Vagina (tissue), 2 donors: ENCODE measurements around the gene AGPAT2. TPM values are rescaled to one million over a fixed set of nuclear protein-coding genes. Genes with fewer than 3 reads are reported as not detected.
A peak's percentile ranks its signal among the peaks of the same experiment; 100 is the strongest.

Source experiments
- DNase-seq, 2 donors: peaks; one replicate each; pipeline ENCODE4 v3.0.0-alpha.2; 2017; ENCODE audit errors: extremely low spot score in 2 of 2
- H3K27ac ChIP-seq: fragments of 200-600 bp; sonication (generic); one replicate; pipeline ENCODE4 v1.5.1; 2019
- H3K27me3 ChIP-seq: fragments of 200-600 bp; sonication (generic); one replicate; pipeline ENCODE4 v1.5.1; 2019
- H3K36me3 ChIP-seq, 2 donors: fragments of 200-600 bp; sonication (generic); one replicate each; pipeline ENCODE4 v1.5.1; 2017 to 2019
- H3K4me1 ChIP-seq: fragments of 200-600 bp; sonication (generic); one replicate; pipeline ENCODE4 v1.5.1; 2019
- H3K4me3 ChIP-seq, 2 donors: fragments of 200-600 bp; sonication (generic); 1 replicate in 1 of 2; 2 replicates in 1 of 2; pipeline ENCODE4 v1.5.1; 2016 to 2019
- H3K9me3 ChIP-seq: fragments of 200-600 bp; sonication (generic); one replicate; pipeline ENCODE4 v1.5.1; 2019
- POLR2A ChIP-seq, 2 donors: fragments of 450-650 bp; IDR thresholded peaks; one replicate each; pipeline ENCODE4 v1.6.1; 2017; ENCODE audit warnings: antibody characterized with exemption in 2 of 2, mild to moderate bottlenecking in 2 of 2, moderate library complexity in 2 of 2
- POLR2AphosphoS5 ChIP-seq, 2 donors: sonication (generic); formaldehyde crosslinking; IDR thresholded peaks; one replicate each; pipeline ENCODE4 v1.9.0; 2017; ENCODE audit warnings: antibody characterized with exemption in 2 of 2, mild to moderate bottlenecking in 2 of 2, low read depth in 1 of 2; ENCODE audit not compliant: insufficient read depth in 1 of 2
- intact Hi-C: fragments of 100-400 bp; cut with DNase I; formaldehyde crosslinking; loops from one replicate; pipeline ENCODE4 v1.15.1; 2023
- total RNA-seq: library from RNA; depleted of rRNA; stranded (reverse); fragments of >200 nt; gene quantifications from one replicate; pipeline ENCODE4 v1.2.3, GENCODE V29; 2016
- TF ChIP-seq, protein P1 (sequence below), 3 experiments: fragments of 450-650 bp in 2 of 3; fragments of 200-600 bp in 1 of 3; sonication (generic) in 1 of 3; IDR thresholded peaks; one replicate each; pipeline ENCODE4 v1.5.1; 2017 to 2019; ENCODE audit warnings: antibody characterized with exemption in 3 of 3, mild to moderate bottlenecking in 2 of 3, moderate library complexity in 2 of 3

AGPAT2 gene
- total RNA-seq, 1 donor from 2014 or later: 87.2 TPM

DNA sequence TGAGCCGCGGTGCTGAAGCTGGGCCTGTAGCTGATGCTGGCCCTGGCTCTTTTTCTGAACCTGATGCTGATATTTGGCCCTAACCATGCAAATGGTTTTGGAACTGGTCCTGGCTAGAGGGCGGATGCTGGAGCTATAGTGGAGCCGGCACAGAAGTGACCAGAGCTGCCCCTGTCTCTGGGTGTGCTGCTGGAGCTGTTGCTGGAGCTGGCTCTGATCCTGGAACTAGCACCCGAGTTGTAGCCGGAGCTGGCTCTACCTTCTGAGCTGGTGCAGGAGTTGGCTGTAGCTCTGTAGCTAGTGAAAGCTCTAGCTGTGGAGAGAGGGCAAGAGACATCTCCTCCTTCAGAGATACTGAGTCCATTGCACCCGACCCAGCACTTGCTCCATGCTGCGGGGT is 42.7 kb upstream of the AGPAT2 start:
- intact Hi-C loops: loop anchor here (5.0 kb wide), 1 partner anchor 63 kb away; no protein-coding TSS in a partner anchor
- Histone ChIP-seq H3K36me3 (peaks cover 0 to 13% of the 10 kb centered on the region in 2 donors), H3K9me3 (no peaks in the 10 kb centered on the region), H3K27me3 (no peaks in the 10 kb centered on the region), H3K27ac (no peak overlapping the region), H3K4me1 (peaks cover 38% of the 10 kb centered on the region), H3K4me3 (no peak overlapping the region)
- no peak for DNase-seq
- TF ChIP-seq POLR2A (IDR thresholded peaks at IDR 0.05) (no peak), POLR2AphosphoS5 (IDR thresholded peaks at IDR 0.05; ENCODE audit: insufficient read depth in 1 of 2, low read depth in 1 of 2) (no peak)
- TF ChIP-seq, protein P1, sequence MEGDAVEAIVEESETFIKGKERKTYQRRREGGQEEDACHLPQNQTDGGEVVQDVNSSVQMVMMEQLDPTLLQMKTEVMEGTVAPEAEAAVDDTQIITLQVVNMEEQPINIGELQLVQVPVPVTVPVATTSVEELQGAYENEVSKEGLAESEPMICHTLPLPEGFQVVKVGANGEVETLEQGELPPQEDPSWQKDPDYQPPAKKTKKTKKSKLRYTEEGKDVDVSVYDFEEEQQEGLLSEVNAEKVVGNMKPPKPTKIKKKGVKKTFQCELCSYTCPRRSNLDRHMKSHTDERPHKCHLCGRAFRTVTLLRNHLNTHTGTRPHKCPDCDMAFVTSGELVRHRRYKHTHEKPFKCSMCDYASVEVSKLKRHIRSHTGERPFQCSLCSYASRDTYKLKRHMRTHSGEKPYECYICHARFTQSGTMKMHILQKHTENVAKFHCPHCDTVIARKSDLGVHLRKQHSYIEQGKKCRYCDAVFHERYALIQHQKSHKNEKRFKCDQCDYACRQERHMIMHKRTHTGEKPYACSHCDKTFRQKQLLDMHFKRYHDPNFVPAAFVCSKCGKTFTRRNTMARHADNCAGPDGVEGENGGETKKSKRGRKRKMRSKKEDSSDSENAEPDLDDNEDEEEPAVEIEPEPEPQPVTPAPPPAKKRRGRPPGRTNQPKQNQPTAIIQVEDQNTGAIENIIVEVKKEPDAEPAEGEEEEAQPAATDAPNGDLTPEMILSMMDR (IDR thresholded peaks at IDR 0.05): no peak

DNA sequence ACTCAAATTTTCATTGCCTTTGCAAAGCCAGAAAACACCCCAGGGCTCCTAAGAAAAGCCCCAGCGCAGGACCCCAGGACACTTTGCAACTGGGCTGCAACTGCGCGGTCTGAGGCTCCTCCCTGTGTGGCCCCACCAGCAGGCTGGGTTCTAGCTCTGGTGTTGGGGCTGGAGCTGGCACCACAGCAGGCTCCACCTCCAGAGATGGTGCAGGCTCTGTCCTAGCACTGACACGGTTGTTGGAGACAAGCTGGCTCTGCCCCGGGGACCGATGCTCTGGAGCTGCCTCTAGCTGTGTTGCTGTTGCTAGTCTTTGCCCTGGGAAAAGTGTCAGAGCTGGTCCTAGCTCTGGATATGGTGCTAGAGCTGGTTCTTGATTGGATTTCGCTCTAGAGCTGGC is 41.9 kb upstream of the AGPAT2 start:
- Histone ChIP-seq H3K4me3 (peak overlapping the region; percentile 76 to 87), H3K27ac (no peak overlapping the region), H3K36me3 (peaks cover 0 to 20% of the 10 kb centered on the region in 2 donors), H3K27me3 (no peaks in the 10 kb centered on the region), H3K4me1 (peaks cover 45% of the 10 kb centered on the region), H3K9me3 (no peaks in the 10 kb centered on the region)
- intact Hi-C loops: loop anchor here (5.0 kb wide), 1 partner anchor 62 kb away; no protein-coding TSS in a partner anchor
- no peak for DNase-seq
- TF ChIP-seq POLR2AphosphoS5 (IDR thresholded peaks at IDR 0.05; ENCODE audit: insufficient read depth in 1 of 2, low read depth in 1 of 2): no peak
- TF ChIP-seq, protein P1 (IDR thresholded peaks at IDR 0.05): no peak
- TF ChIP-seq POLR2A (IDR thresholded peaks at IDR 0.05): no peak

DNA sequence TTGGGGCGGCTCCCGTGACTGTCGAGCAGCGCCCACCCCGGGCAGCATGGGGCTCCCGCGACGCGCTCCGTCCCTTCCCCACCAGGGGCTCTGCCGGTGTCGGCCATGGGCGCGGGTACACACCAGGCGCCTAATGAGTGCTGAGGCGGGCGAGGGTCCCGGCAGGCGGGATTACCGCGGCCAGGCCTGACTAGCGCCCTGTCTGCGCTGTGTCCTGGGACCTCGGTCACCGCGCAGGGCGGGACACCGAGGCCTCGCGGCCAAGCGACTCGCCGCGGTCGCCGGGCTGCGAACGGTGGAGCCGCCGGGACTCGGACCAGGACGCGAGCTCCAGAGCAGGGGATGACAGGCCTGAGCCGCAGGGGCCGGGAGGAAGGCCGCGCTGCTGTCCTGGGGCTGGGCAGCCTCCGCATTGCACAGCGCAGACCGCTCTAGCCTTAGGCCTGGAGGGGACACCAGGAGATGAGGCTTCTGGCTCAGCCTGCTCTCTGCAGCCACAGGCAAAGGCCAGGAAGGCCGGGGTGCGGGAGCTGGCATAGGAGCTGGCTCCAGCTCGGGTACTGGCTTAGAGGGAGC is 41.4 kb upstream of the AGPAT2 start:
- Histone ChIP-seq H3K27me3 (no peaks in the 10 kb centered on the region), H3K9me3 (no peaks in the 10 kb centered on the region), H3K4me3 (peak overlapping the region; percentile 76 to 87), H3K36me3 (peaks cover 0 to 25% of the 10 kb centered on the region in 2 donors), H3K4me1 (peaks cover 45% of the 10 kb centered on the region), H3K27ac (peak overlapping the region; percentile 62)
- DNase-seq: no peak
- intact Hi-C loops: loop anchor here (5.0 kb wide), 1 partner anchor 61 kb away; no protein-coding TSS in a partner anchor
- TF ChIP-seq, protein P1 (IDR thresholded peaks at IDR 0.05): no peak
- TF ChIP-seq POLR2AphosphoS5 (IDR thresholded peaks at IDR 0.05; ENCODE audit: insufficient read depth in 1 of 2, low read depth in 1 of 2): peak in 1 of 2 donors; percentile 29

DNA sequence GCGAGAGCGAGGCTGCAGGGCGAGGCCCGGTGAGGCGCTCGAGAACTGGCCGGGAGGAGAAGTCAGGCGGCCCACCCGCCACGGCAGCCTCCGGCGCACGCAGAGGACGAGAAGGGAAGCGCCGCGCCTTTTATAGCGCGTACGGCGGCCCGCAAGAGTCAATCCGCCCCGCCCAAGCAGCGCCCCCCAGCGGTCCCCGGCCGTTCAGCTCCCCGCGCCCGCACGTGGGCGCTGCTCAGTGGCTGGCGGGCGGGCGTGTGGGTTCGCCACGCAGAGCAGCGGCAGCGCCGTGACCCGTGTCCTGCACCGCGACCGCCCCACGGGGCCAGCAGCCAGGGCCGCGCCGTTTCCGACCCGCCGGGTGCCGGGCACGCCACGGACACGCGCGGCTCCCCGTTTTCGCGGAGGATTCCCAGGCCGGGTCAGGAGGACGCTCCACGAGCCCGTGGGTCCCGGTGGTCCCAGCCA is 40.9 kb upstream of the AGPAT2 start:
- Histone ChIP-seq H3K4me3 (peak overlapping the region; percentile 76 to 87), H3K9me3 (no peaks in the 10 kb centered on the region), H3K27me3 (no peaks in the 10 kb centered on the region), H3K4me1 (peaks cover 50% of the 10 kb centered on the region), H3K27ac (peak overlapping the region; percentile 62), H3K36me3 (peaks cover 0 to 30% of the 10 kb centered on the region in 2 donors)
- TF ChIP-seq POLR2A (IDR thresholded peaks at IDR 0.05) (peak; percentile 29 to 92), POLR2AphosphoS5 (IDR thresholded peaks at IDR 0.05; ENCODE audit: insufficient read depth in 1 of 2, low read depth in 1 of 2) (peak; percentile 83 to 93)
- TF ChIP-seq, protein P1 (IDR thresholded peaks at IDR 0.05): peak; percentile 53 to 95 (median 94)
- no peak for DNase-seq
- intact Hi-C loops: loop anchor here (5.0 kb wide), 1 partner anchor 61 kb away; no protein-coding TSS in a partner anchor

DNA sequence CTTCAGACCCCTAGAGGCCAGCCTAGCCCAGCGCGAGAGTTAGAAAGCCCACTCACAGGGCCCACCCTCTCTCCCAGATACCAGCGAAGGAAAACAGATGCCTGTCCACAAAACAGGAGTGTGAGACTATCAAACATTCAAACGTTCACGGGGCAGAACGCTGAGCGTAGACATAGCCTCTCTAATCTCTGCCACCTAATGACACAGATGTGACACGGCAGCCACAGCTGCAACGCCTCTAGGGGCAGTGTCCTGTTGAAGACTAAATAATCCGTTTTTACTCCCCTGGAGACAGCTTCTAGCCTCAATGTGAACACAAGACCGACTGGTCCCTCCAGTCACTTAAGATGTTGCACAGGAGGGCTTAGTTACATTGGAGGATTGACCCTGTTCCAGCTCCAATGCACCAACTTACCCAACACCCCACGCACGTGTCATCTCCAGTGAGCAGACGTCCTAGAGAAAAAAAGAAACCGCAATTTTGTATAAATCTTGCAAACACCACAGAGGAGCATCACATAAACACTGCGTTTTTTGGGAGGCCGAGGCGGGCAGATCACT is 39.5 kb upstream of the AGPAT2 start:
- Histone ChIP-seq H3K36me3 (peaks cover 0 to 36% of the 10 kb centered on the region in 2 donors), H3K4me1 (peaks cover 51% of the 10 kb centered on the region), H3K27me3 (no peaks in the 10 kb centered on the region), H3K9me3 (no peaks in the 10 kb centered on the region), H3K4me3 (peak overlapping the region; percentile 76 to 87), H3K27ac (no peak overlapping the region)
- intact Hi-C loops: loop anchor here (5.0 kb wide), 1 partner anchor 59 kb away; no protein-coding TSS in a partner anchor
- TF ChIP-seq, protein P1 (IDR thresholded peaks at IDR 0.05): no peak
- TF ChIP-seq POLR2A (IDR thresholded peaks at IDR 0.05) (no peak), POLR2AphosphoS5 (IDR thresholded peaks at IDR 0.05; ENCODE audit: insufficient read depth in 1 of 2, low read depth in 1 of 2) (no peak)
- DNase-seq: no peak
